HG03520 (cell line): ENCODE data around the gene ADAMTSL3.
"Not testable (repeated sequence)": the region's sequence is repeated elsewhere in the genome, so short reads cannot be mapped to it uniquely, and the experiment has no call there.

Source experiments
- ATAC-seq: cut with Tn5 transposase; IDR thresholded peaks from one replicate; pipeline ENCODE4 v1.9.1; 2021; ENCODE audit warnings: mild to moderate bottlenecking, moderate library complexity; ENCODE audit not compliant: unreplicated experiment

ADAMTSL3 gene

DNA sequence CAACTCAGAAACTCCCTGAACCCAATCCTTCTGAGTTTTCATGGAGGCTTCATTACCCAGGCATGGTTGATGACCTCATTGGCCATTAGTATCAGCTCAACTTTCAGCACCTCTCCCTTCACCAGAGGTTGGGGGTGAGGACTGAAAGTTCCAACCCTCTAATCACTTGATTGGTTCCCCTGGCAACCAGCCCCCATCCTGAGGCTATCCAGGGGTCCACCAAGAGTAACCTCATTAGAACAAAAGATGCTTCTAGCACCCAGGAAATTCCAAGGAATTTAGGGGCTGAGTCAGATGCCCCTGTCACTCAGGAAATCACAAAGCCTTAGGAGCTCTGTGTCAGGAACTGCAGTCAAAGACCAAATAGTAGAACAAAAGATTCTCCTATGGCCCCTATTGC is 43.8 kb downstream of the ADAMTSL3 start:
- ATAC-seq = no peak

DNA sequence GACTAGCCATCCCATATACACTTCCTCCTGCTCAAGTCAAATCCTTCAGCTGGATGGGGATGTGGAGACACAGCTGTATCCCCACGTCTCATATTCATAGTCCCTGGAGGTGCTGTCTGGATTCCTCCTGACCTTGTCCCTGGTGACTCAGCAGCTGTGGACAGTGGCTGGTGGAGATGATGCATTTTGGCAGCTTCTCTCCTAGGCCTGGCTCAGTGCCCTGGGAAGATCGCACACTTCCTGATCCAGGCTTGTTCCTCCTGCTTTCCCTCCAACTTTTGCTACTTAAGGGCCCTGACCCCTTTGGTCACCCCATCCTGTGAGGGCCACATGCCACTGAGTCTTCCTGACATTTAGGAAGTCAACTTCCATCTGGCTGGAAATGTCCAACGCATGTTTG is 44.4 kb downstream of the ADAMTSL3 start:
- ATAC-seq = no peak

GRCh38 chr15:83699028-83699427 is 45.1 kb downstream of the ADAMTSL3 start:
- no peak for ATAC-seq

DNA sequence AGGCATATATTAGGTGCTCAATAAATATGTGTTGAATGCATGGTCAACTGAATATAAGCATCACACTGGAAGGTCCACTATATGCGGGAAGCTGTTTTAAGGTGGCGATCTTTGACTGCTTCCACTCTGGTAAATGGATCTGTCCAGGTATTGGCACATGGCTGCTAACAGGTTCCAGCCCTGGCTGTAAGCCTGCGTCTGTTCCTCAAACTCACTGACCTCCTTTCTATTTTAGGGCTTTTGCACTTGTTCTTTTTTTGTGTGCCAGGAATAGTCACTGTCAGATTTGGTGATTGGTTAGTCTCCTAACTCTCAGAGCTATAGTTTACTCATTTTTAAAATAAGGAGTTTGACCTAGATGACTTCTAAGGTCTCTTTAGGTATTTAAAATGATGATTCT is 46.2 kb downstream of the ADAMTSL3 start:
- no peak for ATAC-seq

DNA sequence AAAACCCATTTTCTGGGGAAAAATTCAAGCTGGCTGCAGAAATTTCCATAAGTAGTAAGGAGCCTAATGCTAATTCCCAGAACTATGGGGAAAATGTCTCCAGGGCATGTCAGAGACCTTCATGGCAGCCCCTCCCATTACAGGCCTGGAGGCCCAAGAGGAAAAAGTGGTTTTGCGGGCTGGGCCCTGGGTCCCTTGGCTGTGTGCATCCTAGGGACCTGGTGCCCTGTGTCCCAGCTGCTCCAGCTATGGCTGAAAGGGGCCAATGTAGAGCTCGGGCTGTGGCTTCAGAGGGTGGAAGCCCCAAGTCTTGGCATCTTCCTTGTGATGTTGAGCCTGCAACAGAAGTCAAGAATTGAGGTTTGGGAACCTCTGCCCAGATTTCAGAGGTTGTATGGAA is 48.4 kb downstream of the ADAMTSL3 start:
- ATAC-seq = not testable (repeated sequence)

DNA sequence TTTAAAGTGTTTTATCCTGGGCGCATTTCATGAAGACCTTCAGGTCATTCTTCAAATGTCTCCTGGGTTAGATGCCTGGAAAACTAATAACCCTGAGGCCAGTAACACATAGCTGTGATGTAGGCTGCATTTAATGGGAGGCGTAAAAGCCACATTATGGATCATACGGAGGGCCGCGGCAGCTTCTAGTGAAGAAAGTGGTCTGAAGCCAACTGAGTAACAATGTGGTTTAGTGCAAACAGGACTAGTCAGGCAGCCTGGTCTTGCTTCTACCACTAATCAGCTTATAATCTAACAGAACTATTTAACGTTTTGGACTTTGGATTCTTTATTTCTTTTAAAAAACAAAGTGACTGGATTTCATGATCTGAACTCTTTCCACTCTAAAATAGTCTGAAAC is 54.4 kb downstream of the ADAMTSL3 start:
- no peak for ATAC-seq

- ATAC-seq = no peak
Observed at GRCh38 chr15:83709241-83709640, 55.3 kb downstream of the ADAMTSL3 start.

- ATAC-seq = no peak
Observed at GRCh38 chr15:83709811-83710210, 55.9 kb downstream of the ADAMTSL3 start.

DNA sequence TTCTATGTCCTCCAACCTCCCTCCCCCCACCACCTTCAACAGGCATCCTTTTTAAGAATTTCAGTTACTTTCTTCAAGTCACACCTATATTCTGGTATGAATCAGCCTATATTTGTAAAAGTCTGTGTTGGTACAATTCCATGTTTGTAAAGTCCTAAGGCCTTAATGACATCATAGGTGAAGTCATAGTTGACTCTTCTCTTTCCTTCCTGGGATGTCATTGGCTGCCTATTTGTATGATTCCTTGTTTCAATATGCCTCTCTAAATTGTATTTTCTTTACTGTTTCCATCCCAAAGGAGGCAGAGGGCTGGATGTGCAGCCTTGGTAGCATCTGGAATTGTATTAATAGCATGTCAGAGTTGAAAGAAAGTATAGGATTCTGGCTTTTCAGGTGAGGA is 56.5 kb downstream of the ADAMTSL3 start:
- ATAC-seq = no peak

DNA sequence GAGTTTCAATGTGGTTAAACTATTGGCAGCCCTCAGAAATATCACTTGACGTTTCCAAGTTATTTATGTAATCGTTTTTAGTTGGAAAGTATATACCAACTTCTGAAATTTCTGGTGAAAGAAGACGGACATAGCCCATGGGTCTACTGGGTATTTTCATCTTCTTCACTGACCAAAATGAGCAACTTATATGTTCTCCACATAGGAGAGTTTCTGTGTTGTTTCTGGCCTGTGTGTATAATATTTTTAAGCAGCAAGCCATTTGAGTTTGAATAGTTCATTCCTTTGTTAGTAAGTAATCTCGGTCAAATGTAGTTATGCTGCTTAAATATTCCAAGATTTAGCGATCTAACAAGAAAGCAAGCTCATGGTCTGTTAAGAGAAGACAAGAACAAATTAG is 57.3 kb downstream of the ADAMTSL3 start:
- no peak for ATAC-seq

DNA sequence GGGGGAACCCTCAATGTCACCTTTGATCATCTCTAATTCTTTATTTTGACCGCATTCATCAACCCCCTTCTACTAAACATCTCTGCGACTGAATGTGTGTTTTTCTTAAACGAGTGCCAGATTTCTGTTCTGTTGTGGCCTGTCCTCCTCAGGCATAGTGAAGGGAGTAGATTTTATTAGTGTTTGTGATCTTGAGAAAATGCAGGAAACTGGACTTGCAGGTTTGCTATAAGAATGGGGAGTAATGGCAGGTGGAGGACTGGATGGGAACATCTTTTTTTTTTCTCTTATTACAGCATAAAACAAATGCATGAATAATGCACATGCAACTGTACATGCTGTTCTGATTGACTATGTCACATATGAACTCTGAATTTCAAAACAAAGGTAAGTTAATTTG is 59.3 kb downstream of the ADAMTSL3 start:
- ATAC-seq = no peak

GRCh38 chr15:83714939-83715628 is 61.2 kb downstream of the ADAMTSL3 start:
- ATAC-seq = no peak

DNA sequence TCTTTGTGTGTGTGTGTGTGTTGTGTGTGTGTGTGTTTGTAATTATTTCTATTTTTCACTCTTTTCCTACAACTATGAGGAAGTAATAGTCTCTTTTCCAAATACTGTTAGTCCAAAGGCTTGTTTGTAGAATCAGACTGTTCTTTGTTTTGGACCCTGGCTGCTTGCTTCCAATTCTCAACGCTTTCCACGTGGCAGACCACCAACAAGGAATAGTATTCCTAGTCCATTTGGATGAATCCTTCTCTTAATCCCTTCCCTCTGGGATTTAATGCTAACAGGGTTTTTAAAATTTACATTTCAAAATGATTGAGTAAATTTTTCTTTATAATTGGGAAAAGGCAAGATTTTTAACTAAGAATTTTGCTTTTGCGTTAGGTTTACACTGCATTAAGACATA is 62.7 kb downstream of the ADAMTSL3 start:
- no peak for ATAC-seq

DNA sequence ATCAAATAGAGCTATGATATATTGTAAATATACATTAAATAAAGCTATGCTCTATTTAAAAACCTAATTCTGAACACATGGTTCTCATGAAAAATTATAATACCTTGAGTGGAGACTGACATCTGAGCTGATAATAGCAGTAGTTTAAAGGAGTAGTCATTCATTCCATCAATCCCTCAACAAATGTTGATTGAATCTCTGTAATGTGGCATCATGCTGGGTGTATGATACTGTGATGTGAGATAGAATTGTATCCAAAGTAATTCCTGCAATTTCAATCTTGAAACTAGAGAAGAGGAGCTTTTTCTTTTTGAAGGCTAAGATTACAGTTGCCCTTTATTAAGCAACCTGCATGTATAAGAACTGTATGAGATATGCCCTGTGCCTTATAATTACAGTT is 63.1 kb downstream of the ADAMTSL3 start:
- no peak for ATAC-seq

- no peak for ATAC-seq
Observed at GRCh38 chr15:83720468-83720867, 66.5 kb downstream of the ADAMTSL3 start.

DNA sequence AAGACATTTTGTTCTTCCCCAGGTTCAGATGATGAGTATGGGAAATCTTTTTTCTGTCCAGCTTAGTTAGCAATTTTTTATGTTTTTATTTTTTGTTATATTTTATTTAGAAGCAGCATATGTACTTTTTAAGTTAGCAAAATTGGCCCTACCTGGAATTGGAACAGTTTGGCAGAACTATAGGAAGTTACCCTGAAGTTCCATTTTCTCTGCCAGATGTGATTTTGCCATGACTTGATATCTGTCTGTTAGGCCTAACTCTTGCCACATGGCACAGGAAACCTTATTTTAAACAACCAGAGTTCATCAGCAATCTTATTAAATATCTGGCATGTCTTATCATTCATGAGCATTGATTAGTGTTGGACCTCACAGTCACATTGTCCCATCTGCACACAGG is 67.1 kb downstream of the ADAMTSL3 start:
- no peak for ATAC-seq

DNA sequence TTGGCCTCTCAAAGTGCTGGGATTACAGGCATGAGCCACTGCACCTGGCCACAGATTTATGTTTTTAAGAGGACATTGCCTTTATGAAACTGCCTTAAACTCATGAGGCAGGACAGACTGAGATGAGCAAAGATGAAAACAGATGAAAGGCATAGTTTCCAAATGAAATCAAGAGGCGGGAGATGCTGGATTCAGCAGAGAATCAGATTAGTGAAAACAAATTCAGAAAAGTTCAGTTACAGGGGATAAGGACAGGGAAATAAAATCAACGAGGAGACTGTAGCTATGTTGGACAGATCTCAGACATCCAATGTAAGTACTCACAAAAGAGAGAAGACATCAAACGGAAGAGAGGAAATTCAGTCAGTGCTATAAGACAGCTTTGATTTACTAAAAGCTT is 68.1 kb downstream of the ADAMTSL3 start:
- ATAC-seq = no peak

DNA sequence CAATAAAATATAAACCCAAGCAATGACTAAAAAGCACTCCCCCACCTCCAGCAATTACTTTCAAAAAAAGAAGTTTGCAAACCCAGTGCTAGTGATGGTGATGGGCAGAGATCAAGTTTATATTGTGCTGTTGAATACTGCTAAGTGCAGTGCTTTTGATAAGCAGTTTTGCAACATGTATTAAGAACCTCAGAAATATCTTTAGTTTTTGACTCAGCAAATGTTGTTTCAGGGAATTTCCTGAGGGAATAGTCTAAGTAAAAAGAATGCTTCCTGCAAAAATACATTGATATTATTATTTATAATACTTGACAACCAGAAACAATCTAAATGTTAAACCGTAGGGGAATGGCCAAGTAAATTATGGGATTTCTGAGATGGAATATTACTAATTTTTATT is 69.3 kb downstream of the ADAMTSL3 start:
- ATAC-seq = no peak

DNA sequence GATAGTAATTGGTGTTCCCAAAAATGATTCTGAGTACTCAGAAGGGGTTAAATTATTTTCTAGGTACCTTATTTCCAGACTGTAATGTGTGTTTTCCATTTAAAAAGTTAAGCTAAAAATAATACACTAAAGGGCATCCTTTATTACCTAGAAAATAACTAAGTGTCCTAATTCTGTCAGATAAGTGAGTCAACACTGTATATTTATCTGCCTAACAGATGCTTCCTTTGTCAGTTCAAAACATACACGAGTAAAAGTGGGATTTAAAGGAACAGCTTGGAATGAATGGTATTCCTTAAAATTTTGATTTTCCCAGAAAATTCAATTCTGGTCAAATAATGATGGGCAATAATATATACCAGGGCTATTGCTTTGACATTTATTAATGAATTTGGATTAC is 78.3 kb downstream of the ADAMTSL3 start:
- no peak for ATAC-seq

GRCh38 chr15:83732770-83733169 is 78.8 kb downstream of the ADAMTSL3 start:
- ATAC-seq = no peak

- no peak for ATAC-seq
Observed at GRCh38 chr15:83733206-83733605, 79.3 kb downstream of the ADAMTSL3 start.

DNA sequence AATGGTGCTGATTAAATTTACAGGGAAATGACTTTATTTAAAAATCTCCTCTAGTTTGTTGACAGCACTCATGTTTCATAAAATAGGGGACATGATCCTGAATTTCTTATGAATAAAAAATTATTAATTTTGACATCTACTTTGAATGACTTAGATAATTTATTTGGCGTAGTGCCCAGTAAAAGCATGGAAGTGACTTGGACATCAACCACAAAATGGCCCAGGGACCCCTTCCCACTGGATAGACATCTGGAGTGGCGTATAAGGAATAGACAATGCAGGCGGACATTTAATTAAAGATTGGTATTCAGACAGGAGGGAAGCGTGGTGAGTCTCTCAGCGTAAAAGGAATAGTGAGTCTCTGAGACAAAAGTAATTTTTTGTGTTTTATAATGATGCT is 79.8 kb downstream of the ADAMTSL3 start:
- no peak for ATAC-seq

GRCh38 chr15:83734487-83734886 is 80.6 kb downstream of the ADAMTSL3 start:
- no peak for ATAC-seq
